ENCODE results near the gene TFAP2B.

Gene TFAP2B

GRCh38 chr6:50819904-50820868, 1.5 kb downstream of the TFAP2B start:
- TF ChIP-seq CTCF (IDR thresholded peaks at IDR 0.05) = no peak
- Histone ChIP-seq H3K27me3 (ENCODE audit: control insufficient read depth, insufficient read depth, low read length) (peaks cover 9% of the 10 kb centered on the region), H3K36me3 (ENCODE audit: control insufficient read depth, insufficient read depth, low read length) (no peaks in the 10 kb centered on the region)

GRCh38 chr6:50820869-50821264, 2.2 kb downstream of the TFAP2B start:
- Histone ChIP-seq H3K4me3 (ENCODE audit: low read depth, low read length) (no peak overlapping the region), H3K9ac (no peak overlapping the region), H3K27ac (no peak overlapping the region), H2AFZ (no peak overlapping the region), H3K4me2 (ENCODE audit: low read length) (no peak overlapping the region), H3K36me3 (ENCODE audit: control insufficient read depth, insufficient read depth, low read length) (no peaks in the 10 kb centered on the region), H3K4me1 (no peaks in the 10 kb centered on the region), H3K79me2 (no peaks in the 10 kb centered on the region), H3K27me3 (ENCODE audit: control insufficient read depth, insufficient read depth, low read length) (peaks cover 11% of the 10 kb centered on the region), H3K9me3 (ENCODE audit: control insufficient read depth, low read length) (no peaks in the 10 kb centered on the region)
- TF ChIP-seq CTCF (IDR thresholded peaks at IDR 0.05) = no peak

More at GRCh38 chr6:50819904-50820868, 1.5 kb downstream of the TFAP2B start:
- Histone ChIP-seq H3K4me2 (ENCODE audit: low read length) (no peak overlapping the region), H3K9ac (no peak overlapping the region), H3K4me3 (ENCODE audit: low read depth, low read length) (no peak overlapping the region), H2AFZ (no peak overlapping the region), H3K4me1 (no peaks in the 10 kb centered on the region), H3K27ac (no peak overlapping the region), H3K79me2 (no peaks in the 10 kb centered on the region), H3K9me3 (ENCODE audit: control insufficient read depth, low read length) (no peaks in the 10 kb centered on the region)

- H3K79me2 ChIP-seq = no peaks in the 10 kb centered on the region
- H3K4me3 ChIP-seq (ENCODE audit: low read depth, low read length) = no peak overlapping the region
- no peaks in the 10 kb centered on the region for H3K4me1 ChIP-seq
- no peaks in the 10 kb centered on the region for H3K36me3 ChIP-seq (ENCODE audit: control insufficient read depth, insufficient read depth, low read length)
- no peak for TF ChIP-seq CTCF (IDR thresholded peaks at IDR 0.05)
- no peaks in the 10 kb centered on the region for H3K9me3 ChIP-seq (ENCODE audit: control insufficient read depth, low read length)
- no peak overlapping the region for H3K4me2 ChIP-seq (ENCODE audit: low read length)
- H3K27ac ChIP-seq = no peak overlapping the region
- no peak overlapping the region for H2AFZ ChIP-seq
- H3K9ac ChIP-seq = no peak overlapping the region
- peaks cover 15% of the 10 kb centered on the region for H3K27me3 ChIP-seq (ENCODE audit: control insufficient read depth, insufficient read depth, low read length)
Measured at GRCh38 chr6:50821441-50822077, 2.9 kb downstream of the TFAP2B start.

GRCh38 chr6:50822078-50822476, 3.4 kb downstream of the TFAP2B start:
- Histone ChIP-seq H3K27ac (no peak overlapping the region), H3K4me1 (no peaks in the 10 kb centered on the region), H3K9me3 (ENCODE audit: control insufficient read depth, low read length) (no peaks in the 10 kb centered on the region), H3K9ac (no peak overlapping the region), H2AFZ (no peak overlapping the region), H3K79me2 (no peaks in the 10 kb centered on the region), H3K4me3 (ENCODE audit: low read depth, low read length) (no peak overlapping the region), H3K4me2 (ENCODE audit: low read length) (no peak overlapping the region), H3K27me3 (ENCODE audit: control insufficient read depth, insufficient read depth, low read length) (peaks cover 15% of the 10 kb centered on the region), H3K36me3 (ENCODE audit: control insufficient read depth, insufficient read depth, low read length) (no peaks in the 10 kb centered on the region)
- TF ChIP-seq CTCF (IDR thresholded peaks at IDR 0.05) = no peak
